HEK293 (cell line): Measurements from ENCODE around the gene GPR132.
"Not testable (repeated sequence)": the region's sequence is repeated elsewhere in the genome, so short reads cannot be mapped to it uniquely, and the experiment has no call there.

Experiments used
- CTCF ChIA-PET: fragments of 350-600 bp; formaldehyde crosslinking; extraction: SDS; loops from one replicate; lab custom pipeline; 2021; ENCODE audit warnings: antibody characterized with exemption; lab: Yijun Ruan, JAX
- POLR2A ChIA-PET: fragments of 300-600 bp; formaldehyde crosslinking; extraction: SDS; loops from one replicate; lab custom pipeline; 2020; ENCODE audit warnings: antibody characterized with exemption, inconsistent platforms; lab: Yijun Ruan, JAX
- H3K27ac ChIP-seq: fragments of 200-500 bp; sonication (Bioruptor generic); 2 replicates; pipeline ENCODE4 v1.5.1; 2014; ENCODE audit warnings: low read depth, low read length, control low read depth, inconsistent platforms; ENCODE audit errors: extremely low read depth
- H3K36me3 ChIP-seq, 2 experiments: fragments of 200-500 bp in 1 of 2; sonication (Bioruptor generic) in 1 of 2; 1 replicate in 1 of 2; 2 replicates in 1 of 2; pipeline ENCODE4 v1.5.1; 2014 to 2017; ENCODE audit warnings: inconsistent platforms in 2 of 2, low read length in 2 of 2; ENCODE audit not compliant: control insufficient read depth in 2 of 2, insufficient read depth in 1 of 2
- H3K4me1 ChIP-seq: fragments of 200-500 bp; sonication (Bioruptor generic); 2 replicates; pipeline ENCODE4 v1.5.1; 2014; ENCODE audit warnings: mild to moderate bottlenecking, low read length, inconsistent platforms; ENCODE audit not compliant: control insufficient read depth, insufficient read depth
- H3K4me3 ChIP-seq: 2 replicates; pipeline ENCODE4 v1.5.1; 2011; ENCODE audit warnings: low read depth, mild to moderate bottlenecking, control low read depth, low read length, moderate library complexity
- H3K9me3 ChIP-seq: fragments of 200-500 bp; sonication (Bioruptor generic); 2 replicates; pipeline ENCODE4 v1.5.1; 2014; ENCODE audit warnings: low read depth, low read length, inconsistent platforms; ENCODE audit not compliant: control insufficient read depth, insufficient read depth
- HOXC10 ChIP-seq: sonication (generic); formaldehyde crosslinking; IDR thresholded peaks from 2 replicates; pipeline ENCODE4 v1.8.1; 2023; ENCODE audit warnings: mild to moderate bottlenecking, missing genetic modification reagents
- PRDM1 ChIP-seq: fragments of 450-650 bp; formaldehyde crosslinking; IDR thresholded peaks from 2 replicates; pipeline ENCODE4; 2016; ENCODE audit warnings: missing biosample characterization, missing genetic modification characterization
- PRDM10 ChIP-seq: fragments of 450-650 bp; formaldehyde crosslinking; IDR thresholded peaks from 2 replicates; pipeline ENCODE4 v1.5.1; 2016; ENCODE audit warnings: missing biosample characterization, missing genetic modification characterization
- ZBTB21 ChIP-seq: fragments of 450-650 bp; formaldehyde crosslinking; IDR thresholded peaks from 2 replicates; pipeline ENCODE4 v1.5.1; 2017; ENCODE audit warnings: missing biosample characterization, missing genetic modification characterization
- ZBTB26 ChIP-seq: fragments of 450-650 bp; formaldehyde crosslinking; optimal IDR thresholded peaks from 2 replicates; pipeline ENCODE3; 2016; ENCODE audit warnings: missing biosample characterization, mild to moderate bottlenecking, missing genetic modification characterization
- ZBTB6 ChIP-seq: fragments of 450-650 bp; formaldehyde crosslinking; IDR thresholded peaks from 2 replicates; pipeline ENCODE4 v1.5.1; 2017; ENCODE audit warnings: missing biosample characterization, missing genetic modification characterization
- ZEB2 ChIP-seq: fragments of 450-650 bp; formaldehyde crosslinking; IDR thresholded peaks from 2 replicates; pipeline ENCODE4 v1.5.1; 2016; ENCODE audit warnings: missing biosample characterization, missing genetic modification characterization
- ZNF629 ChIP-seq: fragments of 450-650 bp; formaldehyde crosslinking; IDR thresholded peaks from 2 replicates; pipeline ENCODE4 v1.5.1; 2017; ENCODE audit warnings: missing biosample characterization, missing genetic modification characterization

The GPR132 gene

GRCh38 chr14:105033412-105033900 lies 31.8 kb downstream of the GPR132 start:
- H3K9me3 ChIP-seq, H3K4me1 ChIP-seq, H3K36me3 ChIP-seq: not testable (repeated sequence)
- POLR2A ChIA-PET: interaction anchor here (0.6 to 3.6 kb wide), 3 partner anchors 9 to 74 kb away, joined by 3 to 28 read pairs (median 3); partner anchors contain the start of gene CDCA4
- CTCF ChIA-PET: interaction anchor here (1.3 to 6.2 kb wide), 2 partner anchors 11 to 20 kb away, joined by 3 to 41 read pairs; no protein-coding TSS in a partner anchor
- TF ChIP-seq ZEB2 (tag by site-specific recombination) (0 out of 2 replicates have a peak, but pooled peaks have one; percentile 9), ZBTB26 (tag by site-specific recombination) (peak; percentile 80), PRDM1 (tag by site-specific recombination) (peak; percentile 55; the same call in 1 of the 2 replicates)
- Histone ChIP-seq H3K4me3 (peak overlapping the region; percentile 62), H3K27ac (peak overlapping the region; percentile 41; the same call in 1 of the 2 replicates)

DNA sequence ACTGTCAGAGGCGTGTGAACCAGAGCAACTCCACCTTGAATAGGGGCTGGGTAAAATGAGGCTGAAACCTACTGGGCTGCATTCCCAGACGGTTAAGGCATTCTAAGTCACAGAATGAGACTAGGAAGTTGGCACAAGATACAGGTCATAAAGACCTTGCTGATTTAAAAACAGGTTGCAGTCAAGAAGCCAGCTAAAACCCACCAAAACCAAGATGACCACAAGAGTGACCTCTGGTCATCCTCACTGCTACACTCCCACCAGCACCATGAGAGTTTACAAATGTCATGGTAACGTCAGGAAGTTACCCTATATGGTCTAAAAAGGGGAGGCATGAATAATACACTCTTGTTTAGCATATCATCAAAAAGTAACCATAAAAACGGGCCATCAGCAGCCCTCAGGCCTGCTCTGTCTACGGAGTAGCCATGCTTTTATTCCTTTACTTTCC lies 32.8 kb downstream of the GPR132 start:
- H3K9me3 ChIP-seq, H3K36me3 ChIP-seq, H3K4me1 ChIP-seq, H3K27ac ChIP-seq: not testable (repeated sequence)
- ChIA-PET CTCF (interaction anchor here (0.6 to 6.2 kb wide), 4 partner anchors 12 to 1539 kb away, joined by 3 to 41 read pairs (median 3); no protein-coding TSS in a partner anchor), POLR2A (interaction anchor here (3.6 kb wide), 1 partner anchor 12 kb away, joined by 28 read pairs; the partner anchor contains the start of gene CDCA4)
- peak overlapping the region; percentile 62 for H3K4me3 ChIP-seq

- CTCF ChIA-PET: interaction anchor here (0.7 to 0.8 kb wide), 2 partner anchors 14 to 15 kb away, joined by 3 to 4 read pairs; no protein-coding TSS in a partner anchor
- H3K27ac ChIP-seq: no peak overlapping the region
Measured at GRCh38 chr14:105030836-105031396, 34.3 kb downstream of the GPR132 start.

GRCh38 chr14:105030194-105030593 lies 35.0 kb downstream of the GPR132 start:
- TF ChIP-seq ZBTB6 (tag by site-specific recombination) (no peak), ZBTB21 (tag by site-specific recombination) (no peak)
- Histone ChIP-seq H3K27ac (no peak overlapping the region), H3K9me3 (no peaks in the 10 kb centered on the region), H3K4me1 (peaks cover 2% of the 10 kb centered on the region; the same call in 1 of the 2 replicates), H3K4me3 (no peak overlapping the region), H3K36me3 (no peaks in the 10 kb centered on the region)
- CTCF ChIA-PET: interaction anchor here (0.6 kb wide), 1 partner anchor 161 kb away, joined by 3 read pairs; no protein-coding TSS in a partner anchor
- POLR2A ChIA-PET: no interaction called here

More at GRCh38 chr14:105030836-105031396, 34.3 kb downstream of the GPR132 start:
- no peaks in the 10 kb centered on the region for H3K9me3 ChIP-seq
- TF ChIP-seq HOXC10 (CRISPR knock-in tag): no peak
- peak; percentile 72 for TF ChIP-seq PRDM10 (tag by site-specific recombination)
- TF ChIP-seq ZNF629 (tag by site-specific recombination): no peak
- H3K4me3 ChIP-seq: no peak overlapping the region
- POLR2A ChIA-PET: interaction anchor here (0.5 to 3.6 kb wide), 2 partner anchors 10 kb away, joined by 4 to 28 read pairs; partner anchors contain the start of gene CDCA4
- H3K36me3 ChIP-seq: no peaks in the 10 kb centered on the region
- H3K4me1 ChIP-seq: peaks cover 2% of the 10 kb centered on the region; the same call in 1 of the 2 replicates
